ENCODE measurements around the gene NKX2-3. TPM values are rescaled to one million over a fixed set of nuclear protein-coding genes. Genes with fewer than 3 reads are reported as not detected.

The NKX2-3 gene
- total RNA-seq, 1 donor from 2014 or later: not detected

DNA sequence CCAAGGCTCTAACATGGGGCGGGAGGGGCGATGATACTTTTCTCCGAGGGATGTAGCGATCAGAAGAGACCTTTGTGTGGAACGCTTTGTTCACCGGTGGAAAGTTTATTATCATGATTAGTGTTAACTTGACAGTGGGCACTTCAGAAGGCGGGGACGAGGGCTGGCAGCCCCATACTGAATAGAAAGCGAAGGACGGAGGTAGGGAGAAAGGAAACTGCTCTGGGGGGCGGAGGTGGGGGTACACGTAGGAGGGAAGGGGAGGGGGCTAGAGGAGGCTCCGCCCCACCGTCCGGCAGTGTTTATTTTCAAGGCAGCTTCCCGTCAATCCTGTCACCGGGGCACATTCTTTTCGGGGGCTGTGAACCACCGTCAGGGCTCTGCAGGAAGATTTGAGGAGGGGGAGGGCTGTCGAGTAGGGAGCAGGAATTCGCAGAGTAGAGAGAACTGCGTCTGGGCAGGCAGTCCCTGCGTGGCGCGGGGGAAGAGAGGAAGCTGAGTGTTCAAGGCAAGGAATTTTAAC lies 9.4 kb upstream of the NKX2-3 start:
- intact Hi-C loops (cut with micrococcal nuclease): no loop called here
- Histone ChIP-seq H3K9me3 (replicated peaks) (no peaks in the 10 kb centered on the region), H3K27me3 (ENCODE audit: low read depth) (peaks cover 100% of the 10 kb centered on the region), H3K4me3 (peak overlapping the region; percentile 29), H3K27ac (replicated peaks) (no peak overlapping the region), H3K36me3 (no peaks in the 10 kb centered on the region), H3K4me1 (peaks cover 38% of the 10 kb centered on the region)
- no peak for DNase-seq
- TF ChIP-seq, protein P1, sequence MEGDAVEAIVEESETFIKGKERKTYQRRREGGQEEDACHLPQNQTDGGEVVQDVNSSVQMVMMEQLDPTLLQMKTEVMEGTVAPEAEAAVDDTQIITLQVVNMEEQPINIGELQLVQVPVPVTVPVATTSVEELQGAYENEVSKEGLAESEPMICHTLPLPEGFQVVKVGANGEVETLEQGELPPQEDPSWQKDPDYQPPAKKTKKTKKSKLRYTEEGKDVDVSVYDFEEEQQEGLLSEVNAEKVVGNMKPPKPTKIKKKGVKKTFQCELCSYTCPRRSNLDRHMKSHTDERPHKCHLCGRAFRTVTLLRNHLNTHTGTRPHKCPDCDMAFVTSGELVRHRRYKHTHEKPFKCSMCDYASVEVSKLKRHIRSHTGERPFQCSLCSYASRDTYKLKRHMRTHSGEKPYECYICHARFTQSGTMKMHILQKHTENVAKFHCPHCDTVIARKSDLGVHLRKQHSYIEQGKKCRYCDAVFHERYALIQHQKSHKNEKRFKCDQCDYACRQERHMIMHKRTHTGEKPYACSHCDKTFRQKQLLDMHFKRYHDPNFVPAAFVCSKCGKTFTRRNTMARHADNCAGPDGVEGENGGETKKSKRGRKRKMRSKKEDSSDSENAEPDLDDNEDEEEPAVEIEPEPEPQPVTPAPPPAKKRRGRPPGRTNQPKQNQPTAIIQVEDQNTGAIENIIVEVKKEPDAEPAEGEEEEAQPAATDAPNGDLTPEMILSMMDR (IDR thresholded peaks at IDR 0.05; ENCODE audit: borderline replicate concordance): no peak

DNA sequence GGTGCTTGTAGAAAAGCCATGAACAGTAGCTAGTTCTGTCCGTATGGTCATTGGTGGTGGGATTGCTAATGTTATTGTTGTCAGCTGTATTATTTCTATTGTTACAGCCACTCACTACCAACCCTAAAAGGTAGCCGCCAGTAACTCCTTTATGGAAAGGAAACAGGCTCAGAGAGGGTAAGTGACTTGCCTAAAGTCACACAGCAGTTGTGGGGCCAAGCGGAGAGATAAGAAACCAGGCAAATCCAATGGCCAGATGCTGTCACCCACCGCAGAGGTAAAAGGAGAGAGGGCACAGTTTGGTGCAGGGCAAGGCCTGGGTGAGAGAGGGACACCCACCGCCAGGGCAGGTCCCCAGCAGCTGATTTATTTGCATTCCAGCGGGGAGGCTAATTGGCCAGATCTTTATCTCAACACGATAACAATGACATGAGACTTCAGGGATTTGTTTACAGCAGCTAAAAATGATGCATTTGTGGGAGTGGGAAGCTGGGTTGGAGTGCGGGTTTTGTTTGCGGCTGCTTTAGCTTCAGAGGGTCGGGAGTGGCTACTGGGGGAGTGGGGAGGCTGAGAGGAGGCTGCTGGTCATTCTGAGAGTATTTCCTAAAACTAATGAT lies 8.6 kb upstream of the NKX2-3 start:
- no peak overlapping the region for H3K27ac ChIP-seq (replicated peaks)
- TF ChIP-seq, protein P1 (IDR thresholded peaks at IDR 0.05; ENCODE audit: borderline replicate concordance): no peak
- H3K4me1 ChIP-seq: peaks cover 38% of the 10 kb centered on the region
- peaks cover 100% of the 10 kb centered on the region for H3K27me3 ChIP-seq (ENCODE audit: low read depth)
- no peak for DNase-seq
- H3K4me3 ChIP-seq: no peak overlapping the region
- H3K9me3 ChIP-seq (replicated peaks): no peaks in the 10 kb centered on the region
- no peaks in the 10 kb centered on the region for H3K36me3 ChIP-seq
- intact Hi-C loops (cut with micrococcal nuclease): no loop called here

DNA sequence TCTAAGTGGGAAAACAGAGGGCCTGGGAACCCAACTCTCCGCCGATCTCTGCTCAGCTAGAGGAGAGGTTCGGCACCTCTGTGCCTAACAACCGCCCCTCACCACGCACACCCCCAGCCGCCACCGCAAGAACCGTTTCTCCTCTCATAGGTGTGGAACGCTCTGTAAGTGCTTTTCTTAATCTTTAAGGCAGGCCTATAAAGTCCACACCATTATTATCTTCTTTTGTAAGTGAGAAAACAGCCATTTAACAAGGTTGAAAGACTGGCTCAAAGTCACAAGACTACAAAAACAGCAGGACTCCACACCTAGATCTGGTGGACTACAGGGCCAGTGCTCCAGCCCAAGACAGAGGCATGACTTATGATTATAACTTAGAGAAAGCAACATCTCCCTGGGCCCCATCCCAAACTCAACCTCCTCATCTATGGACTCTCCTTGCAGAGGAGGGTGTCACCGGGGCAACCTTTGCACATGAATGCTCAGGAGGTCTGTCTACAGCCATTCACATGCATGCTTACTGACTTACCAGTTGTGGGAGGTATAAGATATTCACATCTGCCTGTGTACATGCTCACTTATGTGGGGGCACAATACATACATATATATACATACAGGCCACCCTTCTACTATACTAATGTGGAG lies 7.9 kb upstream of the NKX2-3 start:
- Histone ChIP-seq H3K4me1 (peaks cover 38% of the 10 kb centered on the region), H3K9me3 (replicated peaks) (no peaks in the 10 kb centered on the region), H3K27ac (replicated peaks) (no peak overlapping the region), H3K4me3 (no peak overlapping the region), H3K36me3 (no peaks in the 10 kb centered on the region), H3K27me3 (ENCODE audit: low read depth) (peaks cover 100% of the 10 kb centered on the region)
- TF ChIP-seq, protein P1 (IDR thresholded peaks at IDR 0.05; ENCODE audit: borderline replicate concordance): no peak
- DNase-seq: no peak
- intact Hi-C loops (cut with micrococcal nuclease): no loop called here

DNA sequence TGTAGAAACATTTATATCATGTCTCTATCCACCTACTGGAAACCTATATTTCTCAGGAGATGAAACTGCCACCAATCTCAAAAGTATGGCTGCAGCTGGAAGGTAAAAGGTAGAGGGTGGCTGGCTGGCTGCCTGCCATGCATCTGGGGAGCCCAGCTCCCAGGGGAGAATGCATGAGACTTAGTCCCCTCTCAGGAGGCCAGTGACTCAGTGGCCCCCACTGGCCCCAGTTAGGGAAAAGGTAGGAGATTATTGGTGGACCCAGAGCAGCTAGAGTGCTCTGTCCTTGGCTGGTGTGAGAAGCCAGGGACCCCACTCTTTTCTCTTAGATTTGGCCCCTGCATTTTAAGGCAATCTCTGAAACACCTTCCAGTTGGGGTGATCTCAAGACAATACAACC lies 6.8 kb upstream of the NKX2-3 start:
- peaks cover 41% of the 10 kb centered on the region for H3K4me1 ChIP-seq
- peaks cover 100% of the 10 kb centered on the region for H3K27me3 ChIP-seq (ENCODE audit: low read depth)
- no peaks in the 10 kb centered on the region for H3K9me3 ChIP-seq (replicated peaks)
- TF ChIP-seq, protein P1 (IDR thresholded peaks at IDR 0.05; ENCODE audit: borderline replicate concordance): no peak
- intact Hi-C loops (cut with micrococcal nuclease): no loop called here
- DNase-seq: no peak
- H3K4me3 ChIP-seq: no peak overlapping the region
- no peak overlapping the region for H3K27ac ChIP-seq (replicated peaks)
- H3K36me3 ChIP-seq: no peaks in the 10 kb centered on the region

DNA sequence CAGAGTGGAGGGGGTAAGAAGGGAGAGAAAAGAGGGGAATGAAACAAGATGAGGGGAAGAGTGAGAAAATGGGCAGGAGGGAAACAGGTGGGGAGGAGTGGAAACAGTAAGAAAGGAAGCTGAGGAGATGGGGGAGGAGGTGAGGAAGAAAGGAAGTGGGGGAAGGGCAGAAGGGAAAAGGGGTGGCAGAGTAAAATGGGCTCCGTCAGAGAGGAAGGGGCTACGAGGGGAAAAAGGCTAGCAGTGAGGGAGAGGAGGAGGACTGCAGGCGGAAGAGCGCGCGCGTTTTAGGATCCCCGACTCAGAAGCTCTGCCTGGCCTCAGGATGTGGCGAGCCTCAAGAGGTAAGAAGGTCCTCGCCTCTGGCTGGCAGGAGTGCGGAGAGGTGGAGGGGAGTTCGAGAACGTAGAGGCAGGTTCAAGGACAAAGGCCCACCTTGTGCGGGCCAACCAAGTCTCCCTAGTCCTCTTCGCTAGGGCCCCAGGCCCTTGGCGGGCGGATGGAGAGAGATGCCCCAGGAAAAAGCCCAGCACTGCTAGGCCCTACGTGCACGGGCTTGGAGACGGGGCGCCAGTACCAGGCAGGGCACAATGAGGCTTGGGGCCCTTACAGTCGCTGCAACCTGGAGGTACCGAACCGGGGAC lies 5.8 kb upstream of the NKX2-3 start:
- Histone ChIP-seq H3K27me3 (ENCODE audit: low read depth) (peaks cover 100% of the 10 kb centered on the region), H3K27ac (replicated peaks) (no peak overlapping the region), H3K36me3 (no peaks in the 10 kb centered on the region), H3K4me1 (peaks cover 37% of the 10 kb centered on the region), H3K9me3 (replicated peaks) (no peaks in the 10 kb centered on the region), H3K4me3 (no peak overlapping the region)
- TF ChIP-seq, protein P1 (IDR thresholded peaks at IDR 0.05; ENCODE audit: borderline replicate concordance): no peak
- intact Hi-C loops (cut with micrococcal nuclease): no loop called here
- DNase-seq: no peak
